A204.1 (cell line): ENCODE data around the gene UCP1.
"Not testable (repeated sequence)": the region's sequence is repeated elsewhere in the genome, so short reads cannot be mapped to it uniquely, and the experiment has no call there.

ENCODE experiments used
- FAIRE-seq: peaks from 2 replicates; lab custom pipeline; 2012; peaks lifted over from hg19 to GRCh38; lab: Jason Lieb, UNC

The UCP1 gene

GRCh38 chr4:140533951-140534480 lies 34.7 kb downstream of the UCP1 start:
- FAIRE-seq, result no peak

GRCh38 chr4:140529434-140529833 lies 39.3 kb downstream of the UCP1 start:
- no peak for FAIRE-seq

- peak; percentile 95 for FAIRE-seq
Observed at GRCh38 chr4:140523857-140524742, 44.7 kb downstream of the UCP1 start, which contains the start of gene ELMOD2. Gene ELMOD2, plus strand, starts transcription at chr4:140524168. Its CDS starts 1,261 bp downstream, at chr4:140525429.

DNA sequence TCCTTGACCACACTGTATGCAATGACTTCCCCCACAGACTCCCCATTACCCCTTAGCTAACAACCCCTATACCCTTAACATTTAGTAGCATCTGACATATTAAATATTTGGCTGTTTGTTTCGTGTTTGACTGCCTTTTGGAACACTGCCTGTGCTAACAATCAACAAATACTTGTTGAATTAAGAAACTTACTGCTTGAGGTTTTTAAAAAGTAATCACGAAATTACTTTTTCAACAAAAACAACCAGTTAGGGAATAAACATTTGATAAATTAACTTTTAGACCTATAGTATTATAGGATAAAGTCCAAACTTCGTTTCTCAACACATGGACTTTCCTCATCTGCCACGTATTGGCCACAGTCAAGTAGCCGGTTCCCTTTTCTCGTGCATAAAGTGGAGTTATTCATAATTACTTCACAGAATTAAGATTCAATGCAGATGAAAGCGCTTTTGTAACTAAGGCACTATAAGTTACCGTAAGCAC lies 45.3 kb downstream of the UCP1 start:
- no peak for FAIRE-seq

DNA sequence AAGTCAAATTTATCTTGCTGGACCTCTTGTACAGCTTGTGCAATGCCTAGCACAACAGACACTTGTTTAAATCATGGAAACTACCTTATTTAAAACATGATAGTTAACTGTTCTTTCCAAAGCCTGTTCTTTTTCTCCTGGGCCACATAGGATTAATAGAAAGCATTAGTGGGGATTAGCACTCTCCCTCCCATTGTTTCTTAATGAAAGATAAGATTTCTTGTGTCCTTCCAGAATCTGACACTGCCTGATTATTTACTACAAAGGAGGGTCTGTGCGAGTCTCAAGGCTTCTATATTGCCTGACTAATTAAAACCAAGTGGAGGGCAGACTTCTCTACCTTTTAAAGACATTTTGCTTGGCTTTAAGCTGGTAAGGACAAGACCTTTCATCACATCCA lies 53.3 kb downstream of the UCP1 start:
- no peak for FAIRE-seq

GRCh38 chr4:140513765-140514164 lies 55.0 kb downstream of the UCP1 start:
- FAIRE-seq, result not testable (repeated sequence)
